Hematopoietic multipotent progenitor cell treated with erythropoietin and hydrocortisone succinate and interleukin-3 and kit ligand, for 17 days (in vitro differentiated cells): Measurements from ENCODE around the gene RASGRP2.

ENCODE experiments used
- DNase-seq: peaks from one replicate; pipeline ENCODE4 v3.0.0-alpha.2; 2015; ENCODE audit warnings: low spot score

The RASGRP2 gene

GRCh38 chr11:64755681-64756361, 11.9 kb upstream of the RASGRP2 start:
- DNase-seq, result no peak

- no peak for DNase-seq
Measured at GRCh38 chr11:64754919-64755662, 11.1 kb upstream of the RASGRP2 start.

GRCh38 chr11:64754124-64754918, 10.4 kb upstream of the RASGRP2 start:
- no peak for DNase-seq

- no peak for DNase-seq
Measured at GRCh38 chr11:64753380-64754123, 9.6 kb upstream of the RASGRP2 start.

GRCh38 chr11:64753019-64753379, 9.1 kb upstream of the RASGRP2 start:
- no peak for DNase-seq

GRCh38 chr11:64752175-64752970, 8.4 kb upstream of the RASGRP2 start:
- no peak for DNase-seq

GRCh38 chr11:64751580-64751979, 7.6 kb upstream of the RASGRP2 start:
- no peak for DNase-seq

- DNase-seq, result no peak
Measured at GRCh38 chr11:64751136-64751535, 7.2 kb upstream of the RASGRP2 start.

- no peak for DNase-seq
Measured at GRCh38 chr11:64750361-64751054, 6.6 kb upstream of the RASGRP2 start.

- no peak for DNase-seq
Measured at GRCh38 chr11:64747961-64748665, 4.2 kb upstream of the RASGRP2 start.

GRCh38 chr11:64746486-64746885, 2.5 kb upstream of the RASGRP2 start:
- DNase-seq, result no peak

GRCh38 chr11:64745521-64746328, 1.8 kb upstream of the RASGRP2 start:
- no peak for DNase-seq

- no peak for DNase-seq
Measured at GRCh38 chr11:64745189-64745520, 1.2 kb upstream of the RASGRP2 start.

GRCh38 chr11:64744544-64745188, 724 bp upstream of the RASGRP2 start:
- no peak for DNase-seq

GRCh38 chr11:64742889-64743590, 902 bp downstream of the RASGRP2 start:
- DNase-seq, result peak; percentile 58

GRCh38 chr11:64742087-64742888, 1.7 kb downstream of the RASGRP2 start:
- no peak for DNase-seq

GRCh38 chr11:64741375-64742086, 2.4 kb downstream of the RASGRP2 start:
- no peak for DNase-seq
